Right ventricle myocardium inferior (tissue), 1 donor: ENCODE results near the gene FBXW11. TPM values are rescaled to one million over a fixed set of nuclear protein-coding genes. Genes with fewer than 3 reads are reported as not detected.

Experiments
- ATAC-seq: fragments of 200-7000 bp; cut with Tn5 transposase; one replicate; pipeline ENCODE4 v1.9.1; 2020; ENCODE audit warnings: mild to moderate bottlenecking, moderate library complexity
- DNase-seq: peaks from one replicate; pipeline ENCODE4 v3.0.0; 2021; ENCODE audit errors: missing footprints
- intact Hi-C: fragments of 100-400 bp; cut with DNase I; formaldehyde crosslinking; loops from one replicate; pipeline ENCODE4 v1.11.0; 2022
- long read RNA-seq: library from polyadenylated mRNA; unstranded; transcript quantifications from one replicate; pipeline ENCODE4 v2.0.0, GENCODE V29; 2021
- total RNA-seq: library from RNA; stranded (reverse); fragmentation: NEBNext Ultra II Directional; extraction: Animal tissue kit (Norgen Biotek cat#: 25700); gene quantifications from one replicate; pipeline ENCODE4 v1.2.1, GENCODE V29; 2021
- donor health status: DM: no; HTN: yes; CAD: no; lungs with severe emphysema.

The FBXW11 gene
- total RNA-seq, result 63.0 TPM
- long read RNA-seq, full-length matches to known transcripts, result 9 of 16 reads
- long read RNA-seq, partial matches to known transcripts, result 1 of 16 reads
- long read RNA-seq, other reads (novel, unspliced or antisense), result 6 of 16 reads

DNA sequence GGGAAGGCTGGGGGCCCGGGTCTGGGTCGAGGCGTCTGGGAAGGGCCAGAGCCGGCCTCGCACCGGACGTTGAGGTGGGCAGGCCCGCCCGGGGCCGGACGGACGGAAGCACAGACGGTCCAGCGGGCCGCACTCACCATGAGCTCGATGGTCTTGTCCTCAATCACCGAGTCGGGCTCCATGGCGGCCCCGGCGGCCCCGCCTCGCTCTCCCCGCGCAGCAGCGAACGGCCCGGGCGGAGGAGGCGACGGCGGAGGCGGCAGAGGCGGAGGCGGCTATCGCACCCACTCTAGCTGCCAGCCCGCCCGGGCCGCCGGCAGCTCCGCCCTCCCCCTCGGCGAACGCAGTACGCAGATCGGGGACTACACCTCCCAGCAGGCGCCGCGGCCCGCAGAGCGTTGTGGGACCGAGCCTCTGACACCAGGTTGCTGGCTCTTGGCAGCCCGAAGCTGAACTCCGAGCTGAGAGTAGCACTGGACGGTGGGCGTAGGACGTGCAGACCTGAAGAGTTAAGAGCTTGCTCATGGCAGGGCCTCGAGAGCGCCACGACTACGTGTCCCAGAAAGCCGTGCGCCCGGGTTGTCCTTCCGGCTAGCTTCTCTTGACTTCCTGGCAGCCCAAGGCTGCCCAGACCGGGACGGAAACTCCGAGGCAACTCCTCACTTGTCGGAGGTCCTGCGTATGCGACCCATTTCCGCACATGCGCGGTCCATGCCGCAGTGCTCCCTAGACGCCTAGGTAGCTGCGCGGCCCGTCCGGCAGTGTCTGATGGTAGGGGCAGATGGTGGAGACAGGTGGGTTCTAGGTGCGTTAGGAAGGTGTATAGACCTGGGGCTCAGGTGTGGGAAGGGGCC lies at the start of gene FBXW11:
Gene FBXW11 (minus strand): TSS at position 318 of the 854 bp plus-strand sequence. CDS start 136 bp downstream, at position 182.
- peak; percentile 98 for DNase-seq
- peak; percentile 96 for ATAC-seq
- intact Hi-C loops, result loop anchor here (2.0 to 5.0 kb wide), 2 partner anchors 46 to 94 kb away; no protein-coding TSS in a partner anchor

DNA sequence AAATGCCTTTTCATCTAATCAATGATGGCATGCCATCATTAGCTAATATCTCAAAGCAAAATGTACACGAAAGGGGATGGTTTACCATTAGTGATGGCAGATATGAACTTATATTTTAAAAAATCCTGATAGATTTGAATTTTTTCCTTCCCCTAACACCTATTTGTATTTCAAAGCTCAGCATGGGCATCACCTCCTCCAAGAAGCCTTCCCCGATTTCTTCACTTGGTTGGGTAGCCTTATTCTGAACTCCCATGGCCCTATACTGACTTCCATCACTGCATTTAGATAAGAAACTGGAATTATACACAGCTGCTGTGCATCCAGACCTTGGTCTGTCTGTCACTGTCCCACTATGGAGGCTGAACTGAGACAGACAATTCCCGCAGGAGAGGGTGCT lies 49.6 kb upstream of the FBXW11 start:
- DNase-seq (no peak), ATAC-seq (no peak)
- intact Hi-C loops, result no loop called here

DNA sequence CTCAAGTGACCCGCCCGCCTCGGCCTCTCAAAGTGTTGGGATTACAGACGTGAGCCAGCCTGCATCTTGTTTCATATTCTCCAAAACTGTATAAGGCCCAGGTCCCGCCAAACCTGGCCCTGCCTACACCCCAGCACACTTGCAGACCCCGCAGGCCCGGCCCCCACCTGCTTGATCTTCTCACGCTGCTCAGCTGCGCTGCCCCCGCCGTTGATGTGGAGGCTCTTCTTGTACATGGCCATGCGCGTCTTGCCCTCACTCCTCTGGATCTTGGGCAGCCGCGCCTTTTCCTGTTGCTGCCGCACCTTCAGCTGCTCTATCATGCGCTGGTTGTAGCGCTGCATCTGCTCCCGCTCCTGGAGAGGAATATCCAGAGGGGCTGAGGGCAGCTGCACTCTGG lies 49.0 kb upstream of the FBXW11 start:
- intact Hi-C loops, result no loop called here
- DNase-seq, result no peak
- no peak for ATAC-seq

DNA sequence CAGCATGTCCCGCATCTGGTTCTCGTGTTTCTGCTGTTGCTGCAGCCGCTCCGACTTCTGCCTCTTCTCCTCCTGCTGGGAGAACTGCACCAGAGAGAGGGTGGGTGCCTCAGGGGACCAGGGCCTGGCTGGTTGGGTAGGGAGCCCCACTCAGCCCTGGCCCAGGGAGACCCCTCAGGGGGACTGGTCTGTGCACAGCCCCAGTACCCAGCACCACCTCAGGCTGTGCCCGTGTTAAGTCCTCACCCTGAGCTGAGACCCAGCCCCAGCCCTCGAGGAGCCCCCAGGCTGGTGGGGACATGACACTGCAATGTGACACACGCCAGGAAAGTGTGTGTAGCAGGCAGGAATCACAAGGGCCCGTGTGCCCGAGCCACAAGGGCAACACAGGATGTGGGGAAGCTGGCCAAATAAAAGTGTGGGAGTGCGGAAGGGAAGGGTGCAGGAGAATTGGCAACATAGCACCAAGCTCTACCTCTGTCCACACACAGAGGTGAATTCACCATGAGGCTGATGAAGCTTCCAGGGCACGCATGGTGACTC lies 48.2 kb upstream of the FBXW11 start:
- ATAC-seq, result no peak
- no peak for DNase-seq
- intact Hi-C loops, result loop anchor here (5.0 kb wide), 1 partner anchor 47 kb away; the partner anchor contains the start of gene FBXW11

DNA sequence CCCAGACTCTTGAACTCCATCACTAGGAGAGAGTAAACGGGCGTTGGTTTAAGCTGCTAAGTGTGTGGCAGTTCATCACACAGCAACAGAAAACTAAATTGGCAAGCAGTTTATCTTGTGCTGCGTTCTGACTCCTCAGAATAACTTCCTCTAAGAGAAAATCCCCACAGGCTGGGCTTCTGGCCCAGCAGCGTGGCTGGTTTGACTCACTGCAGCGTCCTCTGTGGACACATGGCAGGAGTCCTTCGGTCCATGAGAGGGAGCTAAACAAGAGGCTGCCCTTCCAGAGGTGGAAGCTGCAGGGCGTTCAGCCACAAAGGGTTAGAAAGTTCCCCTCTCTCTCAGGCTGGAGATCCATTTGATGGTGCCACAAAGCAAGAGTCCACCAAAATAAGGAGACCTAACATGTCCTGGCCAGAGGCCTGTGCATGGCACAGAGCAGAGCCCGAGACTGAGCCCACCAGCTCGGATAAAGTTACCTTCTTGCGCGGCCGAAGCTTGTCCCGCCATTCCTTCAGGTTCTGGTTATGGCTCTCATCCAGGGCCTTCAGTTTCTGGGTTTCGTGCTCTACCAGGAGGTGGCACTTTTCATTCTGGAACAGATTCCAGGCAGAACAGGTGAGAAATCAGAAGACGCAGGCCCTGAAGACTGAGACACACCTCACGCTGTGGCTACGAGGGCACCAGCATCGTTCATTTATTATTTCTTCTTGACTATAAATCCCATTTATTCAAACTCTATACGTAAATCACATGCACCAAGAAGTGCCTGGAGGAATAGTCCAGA lies 46.2 kb upstream of the FBXW11 start:
- DNase-seq, result peak; percentile 87
- intact Hi-C loops, result loop anchor here (5.0 kb wide), 1 partner anchor 45 kb away; the partner anchor contains the start of gene FBXW11
- peak; percentile 94 for ATAC-seq

DNA sequence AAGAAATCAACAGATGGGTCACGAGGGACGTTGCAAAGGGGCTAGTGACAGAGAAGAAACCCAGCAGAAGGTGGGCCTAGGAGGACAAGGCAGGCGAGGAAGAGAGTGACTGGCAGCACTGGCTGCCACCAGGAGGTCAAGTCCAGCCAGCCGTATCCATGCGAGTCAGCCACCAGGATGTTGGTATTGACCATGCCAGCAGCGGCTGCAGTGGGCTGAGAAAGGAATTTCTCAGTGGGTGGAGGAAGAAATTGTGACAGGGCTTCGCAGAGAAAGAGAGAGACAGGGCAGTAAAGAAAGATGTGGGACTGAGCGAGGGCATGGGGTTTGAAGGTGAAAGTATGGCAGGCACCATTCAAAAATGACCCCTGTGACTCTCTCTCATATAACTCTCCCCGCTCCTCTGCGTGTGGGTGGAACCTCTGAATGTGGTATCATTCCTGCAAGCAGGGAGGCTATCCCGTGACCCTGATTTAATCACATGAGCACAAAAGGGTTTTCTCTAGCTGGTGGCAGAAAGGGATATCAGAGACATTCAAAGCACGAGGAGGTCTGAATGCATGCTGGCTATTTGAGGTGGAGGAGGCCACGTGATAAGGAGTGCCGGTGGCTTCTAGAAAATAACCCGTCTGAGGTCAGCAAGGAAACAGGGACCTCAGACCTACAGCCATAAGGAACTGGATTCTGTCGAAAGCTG lies 45.4 kb upstream of the FBXW11 start:
- no peak for ATAC-seq

DNA sequence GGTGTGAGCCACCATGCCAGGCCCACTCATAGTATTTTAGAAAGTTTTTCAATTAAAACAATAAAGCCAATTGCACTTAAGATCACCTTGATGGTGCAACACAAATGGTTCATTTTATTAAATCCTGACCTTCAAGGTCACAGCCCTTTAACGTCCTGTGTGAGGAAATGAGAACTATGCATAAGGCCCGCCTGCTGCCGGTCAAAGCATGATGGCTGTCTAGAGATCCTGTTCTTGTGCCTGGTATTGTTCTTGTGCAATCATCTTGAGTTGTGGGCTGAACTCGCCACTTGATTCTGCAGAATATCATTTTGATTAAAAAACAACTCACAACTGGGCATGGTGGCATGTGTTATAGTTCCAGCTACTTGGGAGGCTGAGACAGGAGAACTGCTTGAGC lies 43.6 kb upstream of the FBXW11 start:
- no peak for ATAC-seq
- intact Hi-C loops, result loop anchor here (5.0 kb wide), 1 partner anchor 43 kb away; the partner anchor contains the start of gene FBXW11
- no peak for DNase-seq

More for the DNA sequence above, 45.4 kb upstream of the FBXW11 start:
- DNase-seq, result no peak
- intact Hi-C loops, result loop anchor here (5.0 kb wide), 1 partner anchor 44 kb away; the partner anchor contains the start of gene FBXW11

DNA sequence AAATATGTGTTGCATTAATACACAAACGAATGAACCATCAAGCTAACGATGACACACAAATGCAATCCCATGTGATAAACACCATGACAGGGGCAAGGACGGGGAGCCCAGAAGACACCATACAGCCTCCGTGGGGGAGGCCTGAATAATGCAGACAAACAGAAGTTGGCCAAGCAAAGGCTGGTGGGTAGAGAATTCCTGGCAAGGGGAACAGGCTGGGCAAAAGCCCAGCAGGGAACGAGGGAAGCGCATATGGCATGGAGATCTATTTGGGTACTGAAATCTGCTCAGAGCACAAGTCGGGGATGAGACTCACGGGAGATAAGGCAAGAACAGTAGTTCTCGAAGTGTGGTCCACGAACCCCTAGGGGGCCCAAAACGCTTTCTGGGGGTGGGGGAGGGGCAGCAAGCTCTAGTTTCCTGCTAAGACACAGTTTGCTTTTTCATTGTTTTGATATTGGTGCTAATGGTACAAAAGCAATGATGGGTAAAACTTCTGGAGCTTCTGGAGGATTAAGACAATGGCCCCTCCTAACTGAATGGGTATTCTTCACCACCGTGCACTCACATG lies 42.9 kb upstream of the FBXW11 start:
- no peak for ATAC-seq
- intact Hi-C loops, result no loop called here

DNA sequence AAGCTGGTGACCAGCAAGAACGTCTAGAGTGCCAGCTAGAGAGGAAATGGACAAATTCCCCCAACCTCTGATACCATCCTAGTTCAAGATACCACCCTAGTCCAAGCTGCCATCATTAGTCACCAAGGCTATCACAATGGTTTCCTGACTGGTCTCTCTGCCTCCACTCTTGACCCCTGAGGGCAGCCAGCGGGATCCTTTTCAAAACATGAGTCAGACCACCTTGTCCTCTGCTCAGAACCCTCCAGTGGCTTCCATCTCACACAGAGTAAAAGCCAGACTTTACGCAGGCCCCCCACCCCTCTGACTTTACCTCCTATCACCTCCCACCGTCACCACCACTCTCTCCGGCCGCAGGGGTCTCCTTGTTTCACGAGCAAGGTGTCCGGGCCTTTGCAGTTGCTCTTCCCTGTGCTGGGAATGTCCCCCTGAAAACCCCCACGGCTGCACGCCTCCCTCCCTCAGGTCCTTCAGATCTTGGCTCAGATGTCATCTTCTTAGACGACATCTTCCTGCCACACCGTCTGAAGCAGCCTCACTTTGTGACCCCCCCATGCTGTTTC lies 42.2 kb upstream of the FBXW11 start:
- no peak for DNase-seq
- no peak for ATAC-seq
- intact Hi-C loops, result no loop called here

More for the DNA sequence above, 42.9 kb upstream of the FBXW11 start:
- DNase-seq, result no peak

DNA sequence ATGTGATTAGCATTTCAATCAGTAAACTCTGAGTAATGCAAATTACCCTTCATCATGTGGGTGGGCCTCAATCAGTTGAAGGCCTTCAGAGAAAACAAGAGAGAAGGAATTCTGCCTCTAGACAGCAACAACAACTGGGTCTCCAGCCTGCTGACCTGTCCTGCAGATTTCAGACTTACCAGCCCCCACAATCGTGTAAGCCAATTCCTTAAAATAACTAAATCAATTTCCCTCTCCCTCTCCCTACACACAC lies 41.7 kb upstream of the FBXW11 start:
- DNase-seq, result no peak
- intact Hi-C loops, result no loop called here

DNA sequence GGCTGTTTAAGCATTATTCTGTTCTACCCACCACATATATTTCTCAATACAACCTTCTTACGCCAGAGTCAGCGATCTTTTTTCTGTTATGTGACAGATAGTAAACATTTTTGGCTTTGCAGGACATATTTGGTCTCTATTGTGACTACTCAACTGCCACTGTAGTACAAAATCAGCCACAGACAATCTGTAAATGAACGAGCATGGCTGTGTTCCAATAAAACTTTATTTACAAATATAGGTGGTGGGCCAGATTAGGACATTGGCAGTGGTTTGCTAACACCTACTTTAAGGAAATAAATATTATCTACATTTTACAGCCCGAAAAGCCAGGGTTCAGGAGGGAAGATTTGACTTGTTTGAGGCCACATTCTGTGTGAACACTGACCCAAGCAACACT lies 40.2 kb upstream of the FBXW11 start:
- ATAC-seq, result no peak
- DNase-seq, result no peak
- intact Hi-C loops, result no loop called here

More for the DNA sequence above, 41.7 kb upstream of the FBXW11 start:
- no peak for ATAC-seq

DNA sequence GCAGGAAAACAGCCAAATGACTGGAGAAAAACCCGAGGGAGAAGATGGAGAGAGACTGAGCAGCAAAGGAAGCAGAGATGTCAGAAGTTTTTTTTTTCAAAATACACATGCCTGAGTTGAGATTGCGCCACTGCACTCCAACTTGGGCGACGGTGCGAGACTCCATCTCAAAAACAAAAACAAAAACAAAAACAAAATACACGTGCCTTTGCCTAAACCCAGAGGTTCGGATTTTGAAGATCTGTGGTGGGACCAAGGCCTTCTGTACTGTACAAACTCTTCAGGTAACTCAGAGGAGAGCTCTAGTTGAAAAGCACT lies 38.8 kb upstream of the FBXW11 start:
- DNase-seq (no peak), ATAC-seq (no peak)
- intact Hi-C loops, result no loop called here

DNA sequence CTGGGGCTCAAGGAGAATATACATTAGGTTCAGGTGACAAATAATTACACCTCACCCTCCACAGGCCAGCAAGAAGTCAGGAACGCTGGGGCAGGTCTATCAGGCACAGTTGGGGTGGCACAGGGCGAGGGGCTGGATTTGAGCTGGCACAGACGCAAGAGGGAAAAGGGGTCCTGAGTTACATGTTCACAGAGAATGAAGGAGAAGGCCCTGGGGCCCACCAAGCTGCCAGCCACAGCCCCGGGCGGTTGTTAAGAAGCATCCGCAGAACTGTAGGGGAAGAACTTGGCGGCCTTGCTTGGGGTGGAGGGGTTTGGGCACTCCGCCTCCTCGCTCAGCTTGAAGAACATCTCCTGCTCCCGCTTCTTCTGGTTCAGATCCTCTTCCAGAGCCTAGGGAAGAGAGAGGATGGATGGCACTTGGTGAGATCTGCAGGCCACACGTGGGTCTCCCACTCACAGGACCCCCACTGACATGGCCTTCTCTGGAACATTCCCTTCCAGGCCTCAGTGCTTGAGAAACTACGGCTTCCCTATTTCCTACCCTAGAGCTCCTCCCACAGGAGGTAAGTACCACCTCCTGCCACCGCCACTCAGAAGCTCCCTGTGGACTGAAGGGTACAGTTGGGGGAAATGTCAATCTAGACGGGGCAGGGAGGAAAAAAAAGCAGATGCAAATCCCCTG lies 38.3 kb upstream of the FBXW11 start:
- DNase-seq (no peak), ATAC-seq (no peak)
- intact Hi-C loops, result no loop called here

DNA sequence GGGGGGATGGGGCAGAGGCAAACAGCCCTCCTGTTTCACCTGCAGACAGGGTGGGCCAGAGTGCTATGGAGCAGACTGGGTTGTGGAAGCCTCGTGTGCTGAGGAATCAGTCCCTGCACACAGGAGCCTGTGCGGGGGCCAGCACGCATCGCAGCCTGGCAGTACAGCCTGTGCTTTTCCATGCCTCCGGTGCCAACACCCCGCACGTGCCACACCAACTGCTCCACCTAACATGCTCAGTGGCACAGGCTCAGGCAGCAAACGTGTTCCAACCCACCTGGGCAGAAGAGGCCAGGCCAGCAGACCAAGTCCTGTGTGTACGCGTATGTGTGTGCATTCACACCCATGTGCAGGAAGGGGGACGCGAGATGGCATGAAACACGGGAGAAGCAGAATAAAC lies 37.4 kb upstream of the FBXW11 start:
- intact Hi-C loops, result no loop called here
- ATAC-seq (peak; percentile 22), DNase-seq (no peak)

DNA sequence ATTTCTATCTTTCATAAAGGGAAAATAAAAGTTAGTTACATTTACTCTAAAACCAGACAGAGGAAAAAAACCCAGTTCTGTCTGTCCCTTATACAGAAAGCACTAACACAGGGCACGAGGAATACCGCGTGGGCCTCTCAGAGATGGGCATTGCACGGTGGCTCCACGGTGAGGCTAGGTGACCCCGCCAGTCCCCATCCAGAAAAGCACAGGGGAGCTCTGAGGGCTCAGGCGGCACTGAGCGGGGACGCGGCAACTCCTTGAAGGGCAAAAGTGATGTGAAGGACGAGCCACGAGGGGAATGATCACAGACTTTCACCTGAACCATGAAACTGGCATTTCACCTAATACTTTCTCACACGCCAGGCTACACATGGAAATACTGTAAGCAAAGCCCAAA lies 35.7 kb upstream of the FBXW11 start:
- intact Hi-C loops, result no loop called here
- ATAC-seq, result no peak
- DNase-seq, result no peak

DNA sequence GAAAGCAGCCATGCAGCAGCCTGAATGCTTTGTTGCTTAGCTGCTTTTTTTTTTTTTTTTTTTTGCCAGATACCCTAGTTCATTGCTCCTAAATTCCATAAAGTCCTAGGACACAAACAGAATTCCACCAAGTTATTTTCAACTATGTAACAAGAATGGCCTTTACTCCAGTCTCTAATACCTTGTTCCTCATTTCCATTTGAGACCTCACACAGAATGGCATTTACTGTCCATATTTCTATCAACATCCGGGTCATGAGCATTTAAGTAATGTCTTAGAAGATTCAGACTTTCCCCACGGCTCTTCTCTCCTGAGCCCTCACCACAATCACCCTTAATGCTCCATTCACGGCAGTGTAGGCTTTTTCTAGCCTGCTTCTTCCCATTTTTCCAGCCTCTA lies 31.7 kb upstream of the FBXW11 start:
- DNase-seq, result no peak
- intact Hi-C loops, result no loop called here
- ATAC-seq, result no peak

DNA sequence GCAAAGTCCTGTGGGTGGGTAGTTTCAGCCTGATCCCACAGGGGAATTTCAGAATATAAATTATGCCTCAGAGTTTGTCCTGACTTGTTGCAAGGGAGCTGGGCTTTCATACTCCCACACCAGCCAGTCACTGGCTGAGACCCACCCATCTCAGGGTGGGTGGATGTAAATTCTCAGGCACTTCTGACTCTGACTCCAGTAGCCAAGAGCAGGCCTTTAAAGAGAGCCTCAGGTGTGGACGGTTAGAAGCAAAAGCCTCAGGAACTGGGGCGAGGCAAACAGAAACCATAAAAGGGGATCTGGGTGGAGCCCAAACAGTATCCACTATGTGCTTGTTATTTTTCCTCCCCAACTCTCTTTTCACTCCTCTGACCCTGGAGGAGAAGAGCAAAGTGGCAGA lies 28.6 kb upstream of the FBXW11 start:
- intact Hi-C loops, result no loop called here
- no peak for ATAC-seq
- no peak for DNase-seq
